SK-MEL-5 (cell line): ENCODE measurements around the gene SLC24A1. TPM values are rescaled to one million over a fixed set of nuclear protein-coding genes. Genes with fewer than 3 reads are reported as not detected.

ENCODE experiments used
- DNase-seq: peaks from one replicate; pipeline ENCODE4 v3.0.0-alpha.2; 2016; ENCODE audit warnings: low read depth, low spot score
- in situ Hi-C: cut with HindIII; loops from 2 replicates; pipeline ENCODE4 v1.10.0; 2016; ENCODE audit warnings: low sequenced_read_pairs, high pct_unique_total_duplicates, low pct_unique_long_range_greater_than_20kb
- total RNA-seq: library from RNA; depleted of rRNA; stranded (reverse); fragments of >200 nt; shearing (Covaris generic); gene quantifications from 2 replicates; pipeline ENCODE4 v1.2.3, GENCODE V29; 2014

SLC24A1 gene
- total RNA-seq, 1 experiment from 2014 or later = 7.4 TPM

DNA sequence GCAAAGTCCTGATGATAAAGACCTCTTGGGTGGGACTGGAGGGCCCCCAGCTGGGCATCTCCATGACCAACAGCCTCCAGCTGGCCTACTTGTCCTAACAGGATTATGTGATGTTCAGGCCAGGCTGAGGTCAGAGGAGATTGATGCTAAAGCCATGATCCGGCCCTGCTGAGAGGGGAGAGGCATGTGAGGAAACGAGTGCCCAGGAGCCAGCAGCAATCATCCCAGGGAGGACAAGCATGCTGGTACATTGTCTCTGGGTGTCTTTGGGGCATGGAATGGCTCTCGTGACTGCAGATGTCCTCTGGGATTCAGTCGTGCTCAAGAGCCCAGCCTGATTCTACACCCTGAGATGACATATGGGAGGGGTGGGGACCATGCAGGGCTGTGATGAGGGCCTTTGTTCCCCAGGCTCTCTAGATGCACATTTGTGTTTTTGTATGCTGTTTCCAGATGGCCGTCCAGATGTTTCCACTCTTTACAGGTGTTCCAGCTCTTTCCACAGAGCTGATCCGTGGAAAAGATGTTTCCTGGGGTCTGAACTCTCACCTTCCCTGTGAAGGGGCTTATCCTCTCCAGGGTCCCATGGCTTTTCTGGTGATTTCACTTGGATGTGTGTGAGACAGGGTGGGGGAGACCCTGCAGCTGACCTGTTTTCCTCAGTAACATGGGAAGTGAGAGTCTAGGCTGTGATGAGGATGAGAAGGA lies 20.2 kb downstream of the SLC24A1 start:
- peak; percentile 14 for DNase-seq
- in situ Hi-C loops = loop anchor here (25.0 kb wide), 1 partner anchor 195 kb away; no protein-coding TSS in a partner anchor

DNA sequence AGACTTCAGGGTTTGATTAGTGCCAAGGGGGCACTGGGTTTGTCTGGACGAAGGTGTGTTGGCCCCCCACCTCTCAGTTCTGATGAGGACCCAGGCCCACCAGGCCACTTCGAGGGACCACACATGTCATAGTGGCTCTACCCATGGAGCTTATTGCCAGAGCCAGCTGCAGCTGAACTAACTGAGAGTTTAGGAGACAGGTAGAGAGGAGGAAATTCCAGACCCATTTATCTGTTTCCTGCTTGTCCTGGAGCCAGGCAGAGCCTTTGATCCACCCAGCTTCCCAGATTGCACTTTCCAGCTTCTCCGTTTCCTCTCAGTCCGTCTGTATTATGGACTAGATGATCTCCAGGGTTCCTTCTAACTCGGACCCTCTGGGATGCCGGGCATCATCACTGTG lies 20.9 kb downstream of the SLC24A1 start:
- no peak for DNase-seq
- in situ Hi-C loops = loop anchor here (25.0 kb wide), 1 partner anchor 195 kb away; no protein-coding TSS in a partner anchor

DNA sequence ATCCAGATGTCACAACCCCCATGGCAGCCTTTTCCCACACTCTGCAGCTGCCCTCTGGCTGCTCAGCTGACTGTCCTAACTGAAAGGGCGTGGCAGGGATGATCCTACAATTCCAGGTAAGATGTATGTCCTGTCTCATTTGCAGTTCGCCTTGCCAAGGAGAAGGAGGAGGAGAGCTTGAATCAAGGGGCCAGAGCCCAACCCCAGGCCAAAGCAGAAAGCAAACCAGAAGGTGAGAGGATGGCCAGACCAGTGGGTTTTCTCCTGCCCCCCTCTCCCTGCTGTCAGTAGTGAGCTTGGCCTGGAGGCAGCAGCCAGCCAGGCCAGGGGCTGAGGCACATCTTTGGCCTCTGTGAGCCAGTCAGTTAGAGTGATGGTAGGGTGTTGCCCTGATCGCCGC lies 22.5 kb downstream of the SLC24A1 start:
- in situ Hi-C loops = loop anchor here (25.0 kb wide), 1 partner anchor 193 kb away; no protein-coding TSS in a partner anchor
- DNase-seq = no peak

DNA sequence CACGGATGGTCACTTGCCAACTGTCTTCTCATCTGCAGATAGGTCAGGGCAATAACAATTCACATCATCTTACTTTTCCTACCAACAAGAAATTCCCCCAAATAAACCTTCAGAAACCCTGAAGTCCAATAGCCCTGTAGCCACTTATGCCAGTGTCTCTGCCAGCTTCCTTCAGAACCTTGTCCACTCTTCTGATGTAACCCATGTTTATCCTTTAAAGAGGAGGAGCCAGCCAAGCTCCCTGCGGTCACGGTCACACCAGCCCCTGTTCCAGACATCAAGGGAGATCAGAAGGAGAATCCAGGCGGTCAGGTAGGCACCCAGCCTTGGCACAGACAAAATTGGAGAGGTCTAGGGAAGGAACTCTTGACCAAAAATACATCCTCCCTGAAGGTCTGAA lies 23.7 kb downstream of the SLC24A1 start:
- in situ Hi-C loops = loop anchor here (25.0 kb wide), 1 partner anchor 192 kb away; no protein-coding TSS in a partner anchor
- no peak for DNase-seq

DNA sequence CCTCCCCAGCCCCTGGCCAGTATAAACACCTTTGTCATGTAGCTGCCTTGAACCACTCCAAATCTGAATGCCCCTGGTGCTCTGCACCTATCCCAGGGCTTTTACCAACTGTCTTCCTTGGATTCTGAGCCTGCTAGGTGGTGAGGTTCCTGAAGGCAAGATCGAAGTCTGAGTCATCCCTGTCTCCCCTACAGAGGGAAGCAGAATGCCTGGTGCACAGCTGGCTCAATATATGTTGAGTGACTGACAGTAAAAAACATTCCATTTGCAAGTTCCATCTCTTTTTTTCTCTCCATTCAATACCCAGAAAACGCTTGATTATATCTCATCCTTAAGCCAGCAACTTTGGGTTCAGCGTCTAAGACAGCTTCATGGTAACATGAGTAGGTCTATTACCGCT lies 24.7 kb downstream of the SLC24A1 start:
- in situ Hi-C loops = loop anchor here (25.0 kb wide), 1 partner anchor 191 kb away; no protein-coding TSS in a partner anchor

DNA sequence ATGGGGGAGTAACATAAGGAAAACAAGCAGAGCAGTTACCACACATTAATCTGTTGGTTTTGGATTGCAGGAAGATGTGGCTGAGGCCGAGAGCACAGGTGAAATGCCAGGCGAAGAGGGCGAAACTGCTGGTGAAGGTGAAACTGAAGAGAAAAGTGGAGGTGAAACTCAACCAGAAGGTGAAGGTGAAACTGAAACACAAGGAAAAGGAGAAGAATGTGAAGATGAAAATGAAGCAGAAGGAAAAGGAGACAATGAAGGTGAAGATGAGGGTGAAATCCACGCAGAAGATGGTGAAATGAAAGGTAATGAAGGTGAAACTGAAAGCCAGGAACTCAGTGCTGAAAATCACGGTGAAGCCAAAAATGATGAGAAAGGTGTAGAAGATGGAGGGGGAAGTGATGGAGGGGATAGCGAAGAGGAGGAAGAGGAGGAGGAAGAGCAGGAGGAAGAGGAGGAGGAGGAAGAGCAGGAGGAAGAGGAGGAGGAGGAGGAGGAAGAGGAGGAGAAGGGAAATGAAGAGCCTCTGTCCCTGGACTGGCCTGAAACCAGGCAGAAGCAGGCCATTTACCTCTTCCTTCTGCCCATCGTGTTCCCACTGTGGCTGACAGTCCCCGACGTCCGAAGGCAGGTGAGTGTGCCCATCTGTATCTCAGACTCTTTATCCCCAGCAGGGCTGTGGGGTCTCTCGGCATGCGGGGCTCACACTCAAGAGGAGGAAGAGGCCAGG lies 28.7 kb downstream of the SLC24A1 start:
- DNase-seq = no peak
- in situ Hi-C loops = no loop called here

More for the DNA sequence above, 24.7 kb downstream of the SLC24A1 start:
- no peak for DNase-seq

DNA sequence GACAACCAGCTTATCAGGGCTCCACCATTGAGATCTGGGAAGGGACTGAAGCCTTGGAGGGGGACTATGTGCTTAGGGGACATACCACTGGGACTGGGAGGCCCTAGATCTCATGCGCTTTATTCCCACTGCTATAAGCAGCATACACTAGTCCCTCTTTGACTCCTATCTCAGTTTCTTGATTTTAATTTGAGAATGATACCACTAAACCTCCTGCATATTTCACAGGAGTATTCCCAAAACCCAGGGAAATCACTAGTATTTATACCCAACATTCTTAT lies 29.2 kb downstream of the SLC24A1 start:
- in situ Hi-C loops = no loop called here
- no peak for DNase-seq

DNA sequence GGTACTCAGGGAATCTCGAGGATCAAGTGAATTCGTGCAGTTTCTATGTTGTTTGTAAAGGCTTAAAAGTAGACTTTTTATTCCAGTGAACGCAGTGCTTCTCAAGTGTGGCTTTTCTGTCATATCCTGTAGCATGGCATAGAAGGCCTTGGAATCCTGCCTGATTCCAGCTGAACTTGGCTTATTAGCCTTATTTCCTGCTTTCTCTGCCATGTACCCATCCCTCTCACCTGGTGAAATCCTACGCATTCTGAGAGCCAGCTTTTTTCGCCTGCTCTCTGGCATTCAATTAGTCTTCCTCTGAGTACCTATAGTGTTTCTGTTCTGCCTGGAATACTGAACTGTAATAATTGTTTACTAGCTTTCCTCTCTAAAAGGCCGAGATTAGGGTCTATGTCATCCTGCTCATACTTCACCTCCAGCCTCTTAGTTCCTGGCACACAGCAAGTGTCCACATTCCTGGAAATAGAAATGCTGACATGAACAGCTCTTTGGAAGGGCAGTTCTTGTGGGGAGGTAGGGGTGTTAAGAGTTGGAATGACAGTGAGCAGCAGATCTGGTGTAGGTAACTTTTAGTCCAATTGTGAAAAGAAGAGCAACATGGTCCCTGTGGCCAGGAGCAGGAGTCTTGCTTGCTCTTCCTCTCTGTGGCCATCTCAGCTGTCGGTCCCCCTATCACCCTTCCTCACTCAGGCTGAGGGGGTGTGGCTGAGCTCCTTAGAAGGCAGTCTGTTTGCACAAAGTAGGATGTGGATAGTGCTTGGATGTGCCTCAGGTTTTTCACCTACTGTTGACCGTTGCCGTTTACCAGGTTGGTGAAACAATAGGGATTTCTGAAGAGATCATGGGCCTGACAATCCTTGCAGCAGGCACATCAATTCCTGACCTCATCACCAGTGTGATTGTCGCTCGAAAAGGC lies 30.4 kb downstream of the SLC24A1 start:
- in situ Hi-C loops = no loop called here
- no peak for DNase-seq

DNA sequence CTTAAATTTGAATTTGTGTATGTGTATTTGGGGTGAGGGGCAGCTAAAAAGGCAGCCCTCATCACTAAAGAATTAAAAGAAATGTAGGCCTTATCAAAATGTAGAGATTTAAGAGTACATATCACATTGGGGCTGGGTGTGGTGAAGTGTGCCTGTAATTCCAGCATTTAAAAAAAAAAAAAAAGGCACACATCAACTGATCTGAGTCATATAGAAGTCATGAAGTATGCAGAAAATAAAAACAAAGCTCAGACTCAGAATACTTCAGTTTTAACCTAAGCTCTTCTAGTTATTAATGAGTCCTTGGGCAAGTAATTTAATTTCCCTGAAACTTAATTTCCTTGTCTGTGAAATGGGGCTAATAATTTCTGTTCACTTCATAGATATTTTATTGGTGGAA lies 31.6 kb downstream of the SLC24A1 start:
- no peak for DNase-seq
- in situ Hi-C loops = no loop called here

DNA sequence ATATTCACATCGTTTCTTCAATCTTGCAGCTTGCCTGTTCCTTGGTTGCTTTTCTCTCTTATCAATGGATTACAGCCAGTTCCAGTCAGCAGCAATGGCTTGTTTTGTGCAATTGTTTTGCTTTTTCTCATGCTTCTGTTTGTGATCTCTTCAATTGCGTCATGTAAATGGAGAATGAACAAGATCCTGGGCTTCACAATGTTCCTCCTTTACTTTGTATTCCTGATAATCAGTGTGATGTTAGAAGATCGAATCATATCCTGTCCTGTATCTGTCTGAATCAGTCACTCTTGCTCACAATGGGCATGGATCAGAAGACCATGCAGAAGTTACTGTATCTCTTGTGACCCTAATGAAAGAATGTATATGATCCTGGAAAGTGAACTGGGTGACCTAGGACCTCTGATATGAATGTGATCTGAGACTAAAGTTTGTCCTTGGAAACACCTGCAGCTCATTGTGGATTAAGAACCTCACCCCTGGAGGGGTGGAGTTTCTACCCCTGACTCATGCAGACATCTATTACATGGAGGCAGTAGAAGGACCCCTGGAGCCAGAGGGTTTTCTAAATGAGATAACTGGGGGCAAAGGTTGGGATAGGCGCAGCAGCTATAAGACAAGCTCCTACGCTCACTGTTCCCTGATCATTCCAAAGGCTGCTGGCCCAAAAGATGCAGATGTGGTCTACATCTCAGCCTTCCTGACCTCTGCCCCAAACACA lies 32.2 kb downstream of the SLC24A1 start:
- in situ Hi-C loops = no loop called here
- DNase-seq = no peak

DNA sequence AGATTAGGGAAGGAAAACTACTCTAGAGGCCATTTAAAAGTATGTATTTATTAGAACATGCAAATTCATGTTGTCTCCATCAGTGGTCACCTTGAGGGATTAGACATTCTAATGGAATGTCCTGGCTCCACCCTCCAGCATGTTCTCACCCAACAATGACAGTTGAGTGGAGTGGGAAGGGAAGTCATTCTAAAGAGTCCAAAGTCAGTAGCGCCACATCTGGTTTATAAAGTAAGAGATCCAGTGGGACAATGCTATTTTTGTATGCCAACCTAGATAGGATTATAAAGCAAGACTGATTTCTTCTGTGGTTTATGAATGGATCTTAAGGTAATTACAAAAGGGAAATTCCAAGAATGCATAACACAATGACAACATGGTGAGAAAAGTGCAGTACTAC lies 33.3 kb downstream of the SLC24A1 start:
- in situ Hi-C loops = no loop called here
- no peak for DNase-seq

DNA sequence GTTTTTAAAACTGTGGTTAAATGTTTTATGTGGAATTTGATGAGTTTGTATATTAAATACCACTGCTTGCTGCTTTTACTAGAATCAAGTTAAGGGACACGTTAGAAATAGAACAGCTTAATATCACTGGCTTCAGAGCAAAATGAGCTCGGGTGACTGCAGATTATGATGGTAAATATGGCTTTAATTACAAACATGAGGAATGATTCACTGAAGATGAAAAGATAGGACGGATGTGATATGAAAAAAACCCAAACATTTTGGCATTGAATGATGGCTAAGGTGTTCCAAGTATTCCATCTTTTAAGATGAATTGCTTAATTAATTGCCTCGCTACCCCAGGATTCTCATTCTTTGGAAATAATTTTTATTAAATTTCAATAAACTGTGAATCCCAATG lies 33.7 kb downstream of the SLC24A1 start:
- in situ Hi-C loops = no loop called here

DNA sequence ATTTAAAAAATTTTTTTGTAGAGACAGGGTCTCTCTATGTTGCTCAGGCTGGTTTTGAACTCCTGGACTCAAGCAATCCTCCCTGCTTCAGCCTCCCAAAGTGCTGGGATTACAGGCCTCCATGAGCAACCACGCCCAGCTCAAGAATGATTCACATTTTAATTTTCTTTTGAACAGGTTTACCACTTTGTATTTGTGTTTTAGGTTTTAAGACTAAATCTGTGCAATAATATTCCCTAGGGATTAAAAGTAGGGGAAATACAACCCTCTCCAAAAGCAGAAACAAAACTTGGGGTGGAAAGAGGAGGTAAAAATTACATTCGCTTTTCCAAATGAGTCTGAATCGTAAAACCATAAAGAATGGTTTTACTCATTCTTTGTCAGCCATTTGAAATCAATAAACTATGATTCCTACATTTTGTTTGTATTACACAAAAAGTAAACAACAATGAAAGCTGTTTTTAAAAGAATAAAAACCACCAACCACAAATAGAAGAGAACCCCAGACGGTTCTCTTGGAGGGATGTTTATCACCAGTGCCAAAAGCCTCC lies 37.8 kb downstream of the SLC24A1 start:
- in situ Hi-C loops = no loop called here
- DNase-seq = no peak

More for the DNA sequence above, 33.7 kb downstream of the SLC24A1 start:
- DNase-seq = no peak

DNA sequence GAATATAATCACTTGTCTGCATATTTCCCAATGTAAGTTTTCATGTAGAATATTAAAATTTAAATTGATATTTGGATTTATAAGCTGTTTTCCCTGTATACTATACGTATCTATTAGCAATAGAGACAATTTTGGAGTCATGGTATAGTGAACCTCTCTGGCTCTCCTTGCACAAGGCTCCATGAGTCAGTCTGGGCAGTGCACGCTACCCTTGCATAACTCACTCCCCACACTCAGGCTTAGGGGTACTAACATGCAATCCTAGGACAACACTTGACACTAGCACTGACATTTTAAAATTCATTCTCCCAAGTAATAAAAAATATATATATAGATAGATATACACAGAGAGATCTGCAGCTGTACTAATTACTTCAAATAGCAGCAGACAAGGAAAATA lies 39.2 kb downstream of the SLC24A1 start:
- in situ Hi-C loops = no loop called here
- no peak for DNase-seq

DNA sequence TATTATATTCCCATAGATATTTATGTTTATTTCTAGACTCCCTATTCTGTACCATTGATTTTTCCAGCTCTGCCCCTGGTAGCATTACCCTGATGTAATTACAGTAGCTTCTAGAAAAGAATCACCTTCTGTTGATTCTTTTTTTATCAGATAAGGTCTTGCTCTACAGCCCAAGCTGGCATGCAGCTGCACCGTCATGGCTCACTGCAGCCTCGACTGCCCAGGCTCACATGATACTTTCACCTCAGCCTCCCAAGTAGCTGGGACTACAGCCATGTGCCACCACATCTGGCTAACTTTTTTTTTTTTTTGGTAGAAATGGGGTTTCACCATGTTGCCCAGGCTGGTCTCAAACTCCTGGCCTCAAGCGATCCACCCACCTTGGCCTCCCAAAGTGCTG lies 41.8 kb downstream of the SLC24A1 start:
- in situ Hi-C loops = no loop called here
- no peak for DNase-seq

DNA sequence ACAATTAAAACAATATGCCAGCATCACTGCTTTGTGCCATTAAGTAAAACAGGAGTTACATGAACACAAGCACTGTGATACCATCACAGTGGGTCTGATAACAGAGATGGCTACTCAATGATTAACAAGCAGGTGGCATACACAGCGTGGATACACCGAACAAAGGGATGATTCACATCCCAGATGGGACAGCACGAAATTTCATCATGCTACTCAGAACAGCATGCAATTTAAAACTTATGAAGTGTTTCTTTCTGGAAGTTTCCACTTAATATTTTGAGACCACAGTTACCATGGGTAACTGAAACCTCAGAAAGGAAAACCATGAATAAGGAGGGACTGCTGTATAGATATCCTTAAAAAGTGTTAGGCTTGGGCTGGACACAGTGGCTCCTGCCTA lies 44.5 kb downstream of the SLC24A1 start:
- in situ Hi-C loops = no loop called here
- DNase-seq = peak; percentile 64

DNA sequence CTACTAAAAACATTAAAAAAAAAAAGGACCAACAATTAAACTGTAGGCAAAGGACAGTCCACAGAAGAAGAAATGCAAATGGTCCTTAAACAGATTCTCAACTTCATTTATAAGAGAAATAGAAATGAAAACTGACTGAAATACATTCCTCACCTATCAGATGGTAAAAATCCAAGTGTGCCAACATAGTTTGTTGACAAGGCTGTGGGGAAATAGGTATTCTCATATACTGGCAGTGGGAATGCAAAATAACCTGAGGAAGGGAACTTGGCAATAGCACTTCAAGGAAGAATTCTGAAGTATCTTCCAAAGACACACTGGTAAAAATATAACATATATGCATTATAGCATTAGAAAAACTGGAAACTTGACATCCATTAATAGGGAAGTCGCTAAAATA lies 53.8 kb downstream of the SLC24A1 start:
- in situ Hi-C loops = no loop called here

More for the DNA sequence above, 53.8 kb downstream of the SLC24A1 start:
- no peak for DNase-seq
